Measurements from ENCODE around the gene ICA1.

DNA sequence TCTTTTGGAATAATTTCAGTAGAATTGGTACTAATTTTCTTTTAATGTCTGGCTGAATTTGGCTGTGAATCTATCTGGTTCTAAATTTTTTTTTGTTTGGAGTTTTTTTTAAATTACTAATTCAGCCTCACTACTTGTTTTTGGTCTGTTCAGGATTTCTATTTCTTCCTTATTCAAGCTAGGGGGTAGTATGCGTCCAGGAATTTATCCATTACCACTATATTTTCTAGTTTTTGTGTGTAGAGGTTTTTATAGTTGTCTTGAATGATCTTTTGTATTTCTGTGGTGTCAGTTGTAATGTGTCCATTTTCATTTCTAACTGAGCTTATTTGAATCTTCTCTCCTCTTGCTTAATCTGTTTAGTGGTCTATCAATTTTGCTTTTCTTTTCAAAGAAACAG, 48.9 kb upstream of the ICA1 start:
- no peak for TF ChIP-seq CTCF (optimal IDR thresholded peaks at IDR 0.05 in 1 of 3, IDR thresholded peaks at IDR 0.05 in 1 of 3, conservative IDR thresholded peaks at IDR 0.05 in 1 of 3; ENCODE audit: extremely low read depth in 1 of 3, insufficient read depth in 2 of 3, low read length in 3 of 3)
- TF ChIP-seq EZH2 (IDR thresholded peaks at IDR 0.05; ENCODE audit: low read length) = no peak

All from keratinocyte (primary cell).